Loucy (cell line): Measurements from ENCODE around the gene NCAPD2.

Experiments used
- H2AFZ ChIP-seq: fragments of 200-600 bp; sonication (generic); 2 replicates; pipeline ENCODE4 v1.6.0; 2016; ENCODE audit warnings: antibody characterized with exemption, mild to moderate bottlenecking, low read length, moderate library complexity
- H3F3A ChIP-seq: fragments of 200-600 bp; 2 replicates; pipeline ENCODE4 v1.6.0; 2016; ENCODE audit warnings: antibody characterized with exemption, low read depth, mild to moderate bottlenecking
- H3K27me3 ChIP-seq: fragments of 200-600 bp; sonication (generic); 2 replicates; pipeline ENCODE4 v1.6.1; 2014; ENCODE audit warnings: low read length, mild to moderate bottlenecking; ENCODE audit not compliant: insufficient read depth, poor library complexity, severe bottlenecking
- H3K36me3 ChIP-seq: fragments of 200-600 bp; sonication (generic); 2 replicates; pipeline ENCODE4 v1.6.1; 2016; ENCODE audit warnings: low read length; ENCODE audit not compliant: insufficient read depth
- H3K4me1 ChIP-seq: fragments of 200-600 bp; sonication (generic); 2 replicates; pipeline ENCODE4 v1.5.1; 2014; ENCODE audit warnings: low read length, mild to moderate bottlenecking; ENCODE audit not compliant: insufficient read depth, poor library complexity, severe bottlenecking
- H3K4me2 ChIP-seq: fragments of 200-600 bp; sonication (generic); 2 replicates; pipeline ENCODE4 v1.6.0; 2014; ENCODE audit warnings: antibody characterized with exemption, low read length, low read depth, mild to moderate bottlenecking; ENCODE audit not compliant: poor library complexity, severe bottlenecking
- H3K4me3 ChIP-seq: fragments of 200-600 bp; sonication (generic); 2 replicates; pipeline ENCODE4 v1.5.1; 2014; ENCODE audit warnings: low read length, mild to moderate bottlenecking, mixed read lengths; ENCODE audit not compliant: poor library complexity, severe bottlenecking
- H3K79me2 ChIP-seq: fragments of 200-600 bp; sonication (generic); 2 replicates; pipeline ENCODE4 v1.6.1; 2014; ENCODE audit warnings: low read length; ENCODE audit not compliant: insufficient read depth
- H3K9ac ChIP-seq: fragments of 200-600 bp; sonication (generic); 2 replicates; pipeline ENCODE4 v1.6.0; 2014; ENCODE audit warnings: mild to moderate bottlenecking, low read depth, low read length, moderate library complexity; ENCODE audit not compliant: poor library complexity, severe bottlenecking
- H3K9me2 ChIP-seq: fragments of 200-600 bp; sonication (generic); replicated peaks from 2 replicates; pipeline ENCODE4 v1.6.1; 2016; ENCODE audit warnings: low read depth, low read length, mixed read lengths
- H3K9me3 ChIP-seq: fragments of 200-600 bp; sonication (generic); 2 replicates; pipeline ENCODE4 v1.6.1; 2014; ENCODE audit warnings: mild to moderate bottlenecking, antibody characterized with exemption, low read length, low read depth; ENCODE audit not compliant: insufficient read depth
- H4K20me1 ChIP-seq: fragments of 200-600 bp; sonication (generic); 2 replicates; pipeline ENCODE4 v1.6.0; 2014; ENCODE audit warnings: antibody characterized with exemption, low read length, mild to moderate bottlenecking; ENCODE audit not compliant: insufficient read depth, poor library complexity, severe bottlenecking
- EZH2phosphoT487 ChIP-seq: fragments of 200-600 bp; IDR thresholded peaks from 2 replicates; pipeline ENCODE4 v1.6.1; 2018; ENCODE audit warnings: antibody characterized with exemption, mild to moderate bottlenecking, moderate library complexity, borderline replicate concordance
- TF ChIP-seq, protein P1 (sequence below): fragments of 200-600 bp; sonication (generic); conservative IDR thresholded peaks from 2 replicates; pipeline ENCODE4 v1.5.1; 2014; ENCODE audit warnings: mild to moderate bottlenecking, antibody characterized with exemption, low read length

The NCAPD2 gene

GRCh38 chr12:6547566-6547965 lies 53.7 kb downstream of the NCAPD2 start:
- no peaks in the 10 kb centered on the region for H3K27me3 ChIP-seq
- no peaks in the 10 kb centered on the region for H3K9me2 ChIP-seq
- H3K4me3 ChIP-seq: no peak overlapping the region
- H3K9ac ChIP-seq: no peak overlapping the region
- no peaks in the 10 kb centered on the region for H3K9me3 ChIP-seq
- no peak overlapping the region for H3K4me2 ChIP-seq
- peaks cover 20% of the 10 kb centered on the region for H3K4me1 ChIP-seq
- no peak for TF ChIP-seq EZH2phosphoT487
- TF ChIP-seq, protein P1, sequence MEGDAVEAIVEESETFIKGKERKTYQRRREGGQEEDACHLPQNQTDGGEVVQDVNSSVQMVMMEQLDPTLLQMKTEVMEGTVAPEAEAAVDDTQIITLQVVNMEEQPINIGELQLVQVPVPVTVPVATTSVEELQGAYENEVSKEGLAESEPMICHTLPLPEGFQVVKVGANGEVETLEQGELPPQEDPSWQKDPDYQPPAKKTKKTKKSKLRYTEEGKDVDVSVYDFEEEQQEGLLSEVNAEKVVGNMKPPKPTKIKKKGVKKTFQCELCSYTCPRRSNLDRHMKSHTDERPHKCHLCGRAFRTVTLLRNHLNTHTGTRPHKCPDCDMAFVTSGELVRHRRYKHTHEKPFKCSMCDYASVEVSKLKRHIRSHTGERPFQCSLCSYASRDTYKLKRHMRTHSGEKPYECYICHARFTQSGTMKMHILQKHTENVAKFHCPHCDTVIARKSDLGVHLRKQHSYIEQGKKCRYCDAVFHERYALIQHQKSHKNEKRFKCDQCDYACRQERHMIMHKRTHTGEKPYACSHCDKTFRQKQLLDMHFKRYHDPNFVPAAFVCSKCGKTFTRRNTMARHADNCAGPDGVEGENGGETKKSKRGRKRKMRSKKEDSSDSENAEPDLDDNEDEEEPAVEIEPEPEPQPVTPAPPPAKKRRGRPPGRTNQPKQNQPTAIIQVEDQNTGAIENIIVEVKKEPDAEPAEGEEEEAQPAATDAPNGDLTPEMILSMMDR: no peak
- peaks cover 23% of the 10 kb centered on the region for H4K20me1 ChIP-seq
- 0 out of 2 replicates have a peak, but pooled peaks cover 3% of the 10 kb centered on the region for H3F3A ChIP-seq
- peaks cover 56% of the 10 kb centered on the region; the same call in 1 of the 2 replicates for H3K36me3 ChIP-seq
- peaks cover 34% of the 10 kb centered on the region for H3K79me2 ChIP-seq
- H2AFZ ChIP-seq: no peak overlapping the region

DNA sequence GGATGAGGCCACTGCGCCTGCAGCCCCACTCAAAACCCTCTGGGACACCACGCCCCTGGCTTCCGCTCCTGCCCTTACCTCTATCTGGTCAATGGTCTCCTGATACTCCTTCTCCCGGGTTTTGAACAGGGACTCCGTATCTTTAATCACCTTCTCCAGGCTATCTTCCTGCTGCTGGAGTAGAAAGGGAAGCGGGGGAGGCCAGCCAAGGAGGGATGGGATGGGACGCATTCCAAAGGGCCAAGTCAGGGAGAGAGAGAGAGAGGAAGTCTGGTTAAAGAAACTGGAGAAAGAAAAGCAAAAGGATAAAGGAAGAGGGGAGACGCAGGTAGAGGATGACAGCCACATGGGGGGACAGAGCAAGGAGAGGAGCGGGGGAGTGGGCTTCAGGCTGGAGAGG lies 54.1 kb downstream of the NCAPD2 start:
- no peak for TF ChIP-seq EZH2phosphoT487
- TF ChIP-seq, protein P1: no peak
- H3K4me3 ChIP-seq: no peak overlapping the region
- H4K20me1 ChIP-seq: peaks cover 27% of the 10 kb centered on the region
- no peaks in the 10 kb centered on the region for H3K9me2 ChIP-seq
- H3K79me2 ChIP-seq: peaks cover 38% of the 10 kb centered on the region
- no peak overlapping the region for H3K4me2 ChIP-seq
- no peaks in the 10 kb centered on the region for H3K27me3 ChIP-seq
- H2AFZ ChIP-seq: no peak overlapping the region
- 0 out of 2 replicates have a peak, but pooled peaks cover 3% of the 10 kb centered on the region for H3F3A ChIP-seq
- no peaks in the 10 kb centered on the region for H3K9me3 ChIP-seq
- H3K36me3 ChIP-seq: peaks cover 56% of the 10 kb centered on the region; the same call in 1 of the 2 replicates
- peaks cover 25% of the 10 kb centered on the region for H3K4me1 ChIP-seq
- H3K9ac ChIP-seq: no peak overlapping the region

GRCh38 chr12:6548556-6548955 lies 54.7 kb downstream of the NCAPD2 start:
- Histone ChIP-seq H3K36me3 (peaks cover 56% of the 10 kb centered on the region; the same call in 1 of the 2 replicates), H3K27me3 (no peaks in the 10 kb centered on the region), H2AFZ (no peak overlapping the region), H4K20me1 (peaks cover 32% of the 10 kb centered on the region), H3K9me2 (no peaks in the 10 kb centered on the region), H3K4me3 (no peak overlapping the region), H3F3A (0 out of 2 replicates have a peak, but pooled peaks cover 3% of the 10 kb centered on the region), H3K4me2 (no peak overlapping the region), H3K9ac (no peak overlapping the region), H3K9me3 (no peaks in the 10 kb centered on the region), H3K79me2 (peaks cover 44% of the 10 kb centered on the region), H3K4me1 (peaks cover 30% of the 10 kb centered on the region)
- TF ChIP-seq EZH2phosphoT487: no peak
- TF ChIP-seq, protein P1: no peak
